Activated T-cell treated with anti-CD3 and anti-CD28 coated beads for 48 hours (primary cell): Measurements from ENCODE around the gene CEPT1.

ENCODE experiments used
- DNase-seq: peaks from one replicate; pipeline ENCODE4 v3.0.0-alpha.2; 2020; ENCODE audit warnings: low read depth

CEPT1 gene

DNA sequence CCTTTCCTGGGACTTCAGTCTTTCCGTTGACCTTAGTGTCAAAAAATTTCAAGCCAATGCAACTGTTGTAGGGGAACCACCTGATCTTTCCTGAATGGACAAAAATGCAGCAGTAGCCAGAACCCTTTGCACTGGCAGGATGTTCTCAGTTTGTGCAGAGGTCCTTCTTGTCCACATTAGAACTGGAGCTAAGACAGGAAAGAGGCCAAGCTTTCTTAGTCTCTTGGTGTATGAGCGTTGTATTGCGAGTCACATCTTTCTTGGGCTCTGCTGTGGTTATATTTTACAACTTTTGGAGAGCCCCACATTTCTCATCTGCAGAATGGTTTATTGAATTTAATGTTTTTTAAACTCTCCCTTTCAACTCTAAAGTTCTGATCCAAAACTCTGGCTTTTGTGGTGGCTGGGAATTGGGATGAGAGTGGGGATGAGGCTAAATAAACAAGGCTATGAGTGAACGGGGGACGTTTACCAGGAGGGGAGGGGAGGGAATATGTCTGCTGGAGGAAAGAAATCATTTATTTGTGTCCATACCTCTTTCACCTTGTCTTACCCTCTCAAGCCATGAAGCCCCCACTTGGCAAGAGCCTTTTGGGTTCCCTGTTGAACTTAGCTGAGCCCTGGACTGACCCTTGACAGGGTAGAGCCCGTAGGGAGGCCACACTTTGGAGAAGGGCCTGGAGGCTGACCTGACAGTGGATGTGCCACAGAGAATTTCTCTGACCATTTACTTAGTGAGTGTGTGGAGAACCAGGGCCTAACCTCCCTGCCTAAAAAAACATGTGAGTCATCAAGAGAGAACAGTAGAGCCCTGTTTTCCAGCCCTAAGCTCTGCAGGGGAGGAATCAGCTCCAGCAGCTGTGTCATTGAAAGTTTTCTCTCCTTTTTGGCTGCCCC is 88.1 kb downstream of the CEPT1 start:
- no peak for DNase-seq

DNA sequence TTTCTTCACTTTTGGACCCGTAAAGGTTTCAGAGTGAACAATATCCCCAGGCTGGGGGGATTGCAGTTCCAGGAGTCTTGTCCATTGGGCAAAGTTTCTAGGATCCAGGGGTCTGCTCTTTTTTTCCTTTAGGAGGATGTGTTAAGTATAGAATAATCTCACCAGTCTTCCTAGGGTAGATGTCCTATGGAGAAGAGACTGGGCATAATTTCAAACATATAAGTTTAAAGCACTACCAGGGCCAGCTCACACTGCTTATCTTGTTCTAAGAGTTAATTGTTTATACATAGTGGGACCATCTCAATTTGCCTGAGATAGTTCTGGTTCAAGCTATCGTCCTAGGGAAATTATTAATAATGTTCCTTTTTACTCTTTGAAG is 88.7 kb downstream of the CEPT1 start:
- no peak for DNase-seq

DNA sequence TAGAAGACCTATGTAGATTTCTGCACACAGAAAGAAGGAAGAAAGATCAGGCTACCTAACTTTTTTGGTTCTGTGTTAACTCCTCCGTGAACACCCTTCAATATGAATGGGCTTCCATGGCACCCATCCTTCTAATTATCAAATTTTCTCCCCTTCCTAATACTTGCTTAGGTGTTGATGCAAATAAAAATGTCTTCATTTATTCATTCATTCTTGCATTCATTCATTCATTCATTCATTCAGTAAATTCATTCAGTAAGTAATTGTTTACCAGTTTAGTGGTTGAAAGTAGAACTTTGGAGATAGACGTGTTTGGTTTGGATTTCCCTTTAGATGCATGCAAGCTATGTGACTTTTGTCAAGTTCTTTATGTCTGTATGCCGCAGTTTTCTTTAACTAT is 92.1 kb downstream of the CEPT1 start:
- DNase-seq, result no peak

DNA sequence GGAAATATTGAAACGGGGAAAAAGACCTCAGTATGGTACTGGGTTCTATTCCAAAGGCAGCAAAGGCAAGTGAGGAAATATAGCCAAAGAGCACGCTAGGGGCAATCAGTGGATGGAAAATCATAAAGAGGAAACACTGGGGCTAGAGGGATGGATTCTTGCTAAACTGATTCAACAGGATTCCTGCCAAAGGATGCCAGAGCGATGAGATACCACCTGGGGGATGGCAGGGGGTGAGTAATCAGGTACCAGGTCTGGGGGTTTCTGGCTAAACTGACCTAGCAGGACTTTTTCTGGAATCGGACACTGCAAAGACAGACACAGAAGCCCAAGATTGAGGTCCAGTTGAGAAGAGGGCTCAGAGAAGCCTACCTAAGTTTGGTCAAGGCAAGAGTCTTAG is 94.2 kb downstream of the CEPT1 start:
- DNase-seq, result no peak
